Endothelial cell (in vitro differentiated cells): Measurements from ENCODE around the gene USP12. TPM values are rescaled to one million over a fixed set of nuclear protein-coding genes. Genes with fewer than 3 reads are reported as not detected.
A peak's percentile ranks its signal among the peaks of the same experiment; 100 is the strongest.

ENCODE experiments used
- DNase-seq: peaks from one replicate; pipeline ENCODE4 v3.0.0; 2021; ENCODE audit warnings: low spot score
- H3K27ac Mint-ChIP-seq: one replicate; pipeline ENCODE4 v1.8.0; 2021; ENCODE audit warnings: mixed read lengths, inconsistent platforms; ENCODE audit not compliant: unreplicated experiment
- H3K27me3 Mint-ChIP-seq: one replicate; pipeline ENCODE4 v1.8.0; 2021; ENCODE audit warnings: mild to moderate bottlenecking, moderate library complexity, mixed read lengths, inconsistent platforms; ENCODE audit not compliant: unreplicated experiment
- H3K36me3 Mint-ChIP-seq: one replicate; pipeline ENCODE4 v1.8.0; 2021; ENCODE audit warnings: mild to moderate bottlenecking, low read depth, mixed read lengths, inconsistent platforms; ENCODE audit not compliant: unreplicated experiment
- H3K4me1 Mint-ChIP-seq: one replicate; pipeline ENCODE4 v1.8.0; 2021; ENCODE audit warnings: mild to moderate bottlenecking, mixed read lengths, inconsistent platforms; ENCODE audit not compliant: unreplicated experiment
- H3K4me3 Mint-ChIP-seq: one replicate; pipeline ENCODE4 v1.8.0; 2021; ENCODE audit warnings: mild to moderate bottlenecking, mixed read lengths, inconsistent platforms; ENCODE audit not compliant: unreplicated experiment
- H3K9me3 Mint-ChIP-seq: one replicate; pipeline ENCODE4 v1.8.0; 2021; ENCODE audit warnings: mixed read lengths, inconsistent platforms; ENCODE audit not compliant: unreplicated experiment
- CTCF ChIP-seq: fragments of 200-600 bp; sonication (generic); IDR thresholded peaks from one replicate; pipeline ENCODE4 v1.5.0; 2021; ENCODE audit warnings: antibody characterized with exemption; ENCODE audit not compliant: unreplicated experiment
- total RNA-seq: library from RNA; stranded (reverse); fragmentation: NEBNext Ultra II Directional; extraction: Animal tissue kit (Norgen Biotek cat#: 25700); gene quantifications from one replicate; pipeline ENCODE4 v1.2.1, GENCODE V29; 2021; ENCODE audit not compliant: unreplicated experiment

Gene USP12
- total RNA-seq, 1 donor from 2014 or later, result 29.7 TPM

GRCh38 chr13:27024074-27024461, 147.5 kb downstream of the USP12 start:
- H3K27me3 Mint-ChIP-seq, result peaks cover 7% of the 10 kb centered on the region
- H3K36me3 Mint-ChIP-seq, result no peaks in the 10 kb centered on the region
- no peak overlapping the region for H3K27ac Mint-ChIP-seq
- H3K9me3 Mint-ChIP-seq, result no peaks in the 10 kb centered on the region
- no peak for DNase-seq
- H3K4me3 Mint-ChIP-seq, result no peak overlapping the region
- H3K4me1 Mint-ChIP-seq, result peaks cover 2% of the 10 kb centered on the region
- TF ChIP-seq CTCF, result no peak

- no peak for DNase-seq
- peak overlapping the region; percentile 36 for H3K27ac Mint-ChIP-seq
- H3K36me3 Mint-ChIP-seq, result no peaks in the 10 kb centered on the region
- peaks cover 3% of the 10 kb centered on the region for H3K27me3 Mint-ChIP-seq
- H3K4me1 Mint-ChIP-seq, result peaks cover 2% of the 10 kb centered on the region
- TF ChIP-seq CTCF, result no peak
- H3K4me3 Mint-ChIP-seq, result no peak overlapping the region
- no peaks in the 10 kb centered on the region for H3K9me3 Mint-ChIP-seq
These were observed 148.1 kb downstream of the USP12 start for GRCh38 chr13:27023385-27024073.

- Mint-ChIP-seq H3K27ac (no peak overlapping the region), H3K27me3 (peaks cover 3% of the 10 kb centered on the region), H3K36me3 (no peaks in the 10 kb centered on the region), H3K9me3 (no peaks in the 10 kb centered on the region), H3K4me1 (peaks cover 2% of the 10 kb centered on the region), H3K4me3 (no peak overlapping the region)
- no peak for DNase-seq
- TF ChIP-seq CTCF, result no peak
These were observed 148.9 kb downstream of the USP12 start for GRCh38 chr13:27022571-27023311.

GRCh38 chr13:27020415-27020814, 151.2 kb downstream of the USP12 start:
- Mint-ChIP-seq H3K4me3 (no peak overlapping the region), H3K36me3 (no peaks in the 10 kb centered on the region), H3K27me3 (no peaks in the 10 kb centered on the region), H3K4me1 (peaks cover 2% of the 10 kb centered on the region), H3K27ac (no peak overlapping the region), H3K9me3 (no peaks in the 10 kb centered on the region)
- TF ChIP-seq CTCF, result no peak
- DNase-seq, result no peak

- TF ChIP-seq CTCF, result no peak
- no peaks in the 10 kb centered on the region for H3K27me3 Mint-ChIP-seq
- H3K9me3 Mint-ChIP-seq, result no peaks in the 10 kb centered on the region
- H3K36me3 Mint-ChIP-seq, result no peaks in the 10 kb centered on the region
- peaks cover 2% of the 10 kb centered on the region for H3K4me1 Mint-ChIP-seq
- no peak overlapping the region for H3K4me3 Mint-ChIP-seq
- H3K27ac Mint-ChIP-seq, result no peak overlapping the region
- no peak for DNase-seq
These were observed 152.7 kb downstream of the USP12 start for GRCh38 chr13:27018882-27019281.
